Heart left ventricle (tissue), 13 donors: ENCODE measurements around the gene HLA-DMA.

Experiments used
- POLR2A ChIP-seq, 2 donors: fragments of 450-650 bp; IDR thresholded peaks; one replicate each; pipeline ENCODE4 v1.6.1; 2017; ENCODE audit warnings: antibody characterized with exemption in 2 of 2, mild to moderate bottlenecking in 2 of 2, moderate library complexity in 2 of 2
- TF ChIP-seq, protein P1 (sequence below), 12 donors: fragments of 200-600 bp; sonication (generic) in 4 of 12; IDR thresholded peaks; one replicate each; pipeline versions ENCODE4 v1.5.0 to v1.8.0; 2018 to 2022; ENCODE audit warnings: antibody characterized with exemption in 12 of 12, mild to moderate bottlenecking in 5 of 12
- donor health status: ischemic (EF 13 %, LVEDD 7.1; RV severe dilation, severe dysfunction).
- donor health status: DM: no; HTN: yes; CAD: no.
- donor health status: DM: no; HTN: no; CAD: no.
- donor health status: ischemic (EF 25% LVEDD 6.9; RV normal size, moderate dysfunction).
- donor health status: ischemic (EF 25% LVEDD 5.7; RV mildly dilated, moderate dysfunction).
- donor health status: ischemic (EF 35%, LVEDD 5.7; RV mildly dilated, moderate dysfunction).
- donor health status: nonischemic (EF 11% LVEDD 7.7; RV severe dilation, severe dysfunction).
- donor health status: DM: yes; HTN: yes; CAD: no.
- donor health status: PGD.
- donor health status: ischemic (EF 29% LVEDD 5.4; RV normal size, mild dysfunction).
- donor health status: nonischemic (EF 23%, LVEDD 6.1; RV moderate dilation, normal function).

DNA sequence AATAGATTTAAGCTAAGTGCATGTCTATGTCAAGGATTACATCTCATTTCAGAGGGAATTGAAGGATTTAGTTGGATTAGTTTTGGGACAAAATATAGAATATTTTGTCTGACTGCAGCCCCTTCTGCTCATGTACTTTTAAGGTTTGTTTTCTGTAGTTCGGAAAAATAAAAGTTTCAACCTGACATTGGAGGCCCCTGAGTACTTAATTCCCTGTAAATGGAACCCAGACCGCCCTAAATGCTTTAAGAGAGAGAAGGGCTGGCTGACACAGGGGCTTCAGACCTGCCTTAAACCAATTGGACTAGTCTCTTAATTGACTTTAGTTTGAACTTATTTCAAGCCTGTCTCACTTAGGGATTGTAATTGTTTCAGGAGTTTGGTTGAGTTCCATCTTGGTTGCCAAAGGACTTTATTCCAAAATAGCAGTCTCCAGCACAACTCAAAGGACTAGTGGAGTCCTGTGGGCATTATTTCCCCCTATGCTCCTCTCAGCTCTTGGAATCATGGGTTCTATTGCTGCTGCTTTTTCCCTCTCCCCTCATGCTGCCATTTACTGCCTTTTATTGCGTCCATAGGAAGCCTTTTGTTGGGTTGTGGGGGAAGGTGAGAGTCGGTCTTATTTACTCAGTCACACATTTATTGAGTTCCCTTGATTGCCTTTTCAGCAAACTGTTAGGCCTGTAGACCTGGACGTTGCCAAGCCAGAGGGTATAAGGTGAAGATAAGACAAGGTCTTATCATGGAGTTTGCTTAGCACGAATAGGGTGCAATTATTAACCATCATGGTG, 30.0 kb upstream of the HLA-DMA start:
- TF ChIP-seq, protein P1, sequence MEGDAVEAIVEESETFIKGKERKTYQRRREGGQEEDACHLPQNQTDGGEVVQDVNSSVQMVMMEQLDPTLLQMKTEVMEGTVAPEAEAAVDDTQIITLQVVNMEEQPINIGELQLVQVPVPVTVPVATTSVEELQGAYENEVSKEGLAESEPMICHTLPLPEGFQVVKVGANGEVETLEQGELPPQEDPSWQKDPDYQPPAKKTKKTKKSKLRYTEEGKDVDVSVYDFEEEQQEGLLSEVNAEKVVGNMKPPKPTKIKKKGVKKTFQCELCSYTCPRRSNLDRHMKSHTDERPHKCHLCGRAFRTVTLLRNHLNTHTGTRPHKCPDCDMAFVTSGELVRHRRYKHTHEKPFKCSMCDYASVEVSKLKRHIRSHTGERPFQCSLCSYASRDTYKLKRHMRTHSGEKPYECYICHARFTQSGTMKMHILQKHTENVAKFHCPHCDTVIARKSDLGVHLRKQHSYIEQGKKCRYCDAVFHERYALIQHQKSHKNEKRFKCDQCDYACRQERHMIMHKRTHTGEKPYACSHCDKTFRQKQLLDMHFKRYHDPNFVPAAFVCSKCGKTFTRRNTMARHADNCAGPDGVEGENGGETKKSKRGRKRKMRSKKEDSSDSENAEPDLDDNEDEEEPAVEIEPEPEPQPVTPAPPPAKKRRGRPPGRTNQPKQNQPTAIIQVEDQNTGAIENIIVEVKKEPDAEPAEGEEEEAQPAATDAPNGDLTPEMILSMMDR (IDR thresholded peaks at IDR 0.05) = no peak
- TF ChIP-seq POLR2A (IDR thresholded peaks at IDR 0.05) = no peak
